GM12878 (cell line): Measurements from ENCODE around the gene NTN3. TPM values are rescaled to one million over a fixed set of nuclear protein-coding genes. Genes with fewer than 3 reads are reported as not detected.

ENCODE experiments used
- ATAC-seq: fragments of 200-7000 bp; cut with Tn5 transposase; 3 replicates; pipeline ENCODE4 v1.9.1; 2020; ENCODE audit warnings: mild to moderate bottlenecking, moderate library complexity
- BruUV-seq: library from RNA; stranded (reverse); fragments of 400-500 nt; replicated peaks from 2 replicates; lab custom pipeline; 2021; lab: Mats Ljungman, UMichigan
- CTCF ChIA-PET: fragments of 300-600 bp; sonication (Branson Sonifier 250); formaldehyde crosslinking; extraction: SDS; loops from one replicate; lab custom pipeline; 2021; ENCODE audit warnings: inconsistent platforms; lab: Yijun Ruan, JAX
- POLR2A ChIA-PET: fragments of 350-600 bp; formaldehyde crosslinking; extraction: SDS; loops from one replicate; lab custom pipeline; 2021; ENCODE audit warnings: inconsistent platforms; lab: Charles Lee
- RAD21 ChIA-PET: fragments of 300-600 bp; sonication (Branson Sonifier 250); formaldehyde crosslinking; loops from one replicate; lab custom pipeline; 2023; ENCODE audit warnings: antibody characterized with exemption; ENCODE audit not compliant: unreplicated experiment; lab: Charles Lee
- SMC1A ChIA-PET: fragments of 300-600 bp; sonication (Branson Sonifier 250); formaldehyde crosslinking; loops from one replicate; lab custom pipeline; 2023; ENCODE audit not compliant: unreplicated experiment, uncharacterized antibody; lab: Charles Lee
- DNase-seq: peaks from one replicate; pipeline ENCODE4 v3.0.0-alpha.2; 2011; ENCODE audit warnings: low read depth, low spot score
- FAIRE-seq: peaks from 3 replicates; lab custom pipeline; 2011; peaks lifted over from hg19 to GRCh38; lab: Jason Lieb, UNC
- H2AFZ ChIP-seq: 2 replicates; pipeline ENCODE4 v1.6.0; 2011; ENCODE audit warnings: low read depth, low read length, control low read depth; ENCODE audit not compliant: control insufficient read depth
- H3K27ac ChIP-seq: 2 replicates; pipeline ENCODE4 v1.5.1; 2011; ENCODE audit warnings: control low read depth; ENCODE audit not compliant: control insufficient read depth, insufficient read depth
- H3K27me3 ChIP-seq, 2 experiments: replicated peaks in 1 of 2; 2 replicates each; pipeline versions ENCODE4 v1.6.0 to v1.6.1; 2011; ENCODE audit warnings: low read length in 1 of 2; ENCODE audit not compliant: control insufficient read depth in 2 of 2, insufficient read depth in 2 of 2
- H3K36me3 ChIP-seq, 2 experiments: 2 replicates each; pipeline ENCODE4 v1.5.1; 2011; ENCODE audit warnings: low read length in 1 of 2; ENCODE audit not compliant: control insufficient read depth in 2 of 2, insufficient read depth in 2 of 2
- H3K4me1 ChIP-seq: 2 replicates; pipeline ENCODE4 v1.6.1; 2011; ENCODE audit warnings: mild to moderate bottlenecking, low read length, moderate library complexity, mixed read lengths; ENCODE audit not compliant: control insufficient read depth, insufficient read depth
- H3K4me2 ChIP-seq: 2 replicates; pipeline ENCODE4 v1.6.0; 2011; ENCODE audit warnings: control low read depth; ENCODE audit not compliant: control insufficient read depth, insufficient read depth
- H3K4me3 ChIP-seq: fragments of 200-600 bp; sonication (generic); 2 replicates; pipeline ENCODE4 v1.5.1; 2016
- H3K79me2 ChIP-seq: 2 replicates; pipeline ENCODE4 v1.6.0; 2011; ENCODE audit warnings: low read length; ENCODE audit not compliant: control insufficient read depth, insufficient read depth
- H3K9ac ChIP-seq: 2 replicates; pipeline ENCODE4 v1.8.0; 2011; ENCODE audit warnings: low read length, control low read depth, mixed read lengths; ENCODE audit not compliant: control insufficient read depth, insufficient read depth
- H3K9me3 ChIP-seq: replicated peaks from 3 replicates; pipeline ENCODE4 v1.5.1; 2011; ENCODE audit warnings: mild to moderate bottlenecking, low read length; ENCODE audit not compliant: control insufficient read depth, insufficient read depth
- H4K20me1 ChIP-seq: 2 replicates; pipeline ENCODE4 v1.6.0; 2011; ENCODE audit not compliant: control insufficient read depth, insufficient read depth
- ASH2L ChIP-seq: fragments of 300-600, 200-600 bp; sonication (generic); IDR thresholded peaks from 2 replicates; pipeline ENCODE4 v1.6.1; 2017; ENCODE audit warnings: low read depth, mild to moderate bottlenecking, borderline replicate concordance
- FOS ChIP-seq: IDR thresholded peaks from 3 replicates; pipeline ENCODE4 v1.6.1; 2011; ENCODE audit warnings: borderline replicate concordance; ENCODE audit not compliant: insufficient read length; ENCODE audit errors: extremely low read depth
- IKZF2 ChIP-seq, 2 experiments: fragments of 450-650 bp; IDR thresholded peaks; 2 replicates each; pipeline ENCODE4 v1.6.1; 2017; ENCODE audit warnings: mild to moderate bottlenecking in 2 of 2, moderate library complexity in 2 of 2
- KLF5 ChIP-seq: fragments of 450-650 bp; IDR thresholded peaks from 2 replicates; pipeline ENCODE4 v1.6.1; 2014; ENCODE audit warnings: mild to moderate bottlenecking; ENCODE audit not compliant: partially characterized antibody
- NFYB ChIP-seq: IDR thresholded peaks from 2 replicates; pipeline ENCODE4 v1.6.1; 2011; ENCODE audit warnings: low read depth, mild to moderate bottlenecking, low read length, improper control_type of control experiment, moderate library complexity; ENCODE audit not compliant: insufficient read depth
- PAX8 ChIP-seq: fragments of 450-650 bp; IDR thresholded peaks from 2 replicates; pipeline ENCODE4 v1.6.1; 2017; ENCODE audit warnings: mild to moderate bottlenecking, moderate library complexity
- RCOR1 ChIP-seq: conservative IDR thresholded peaks from 2 replicates; pipeline ENCODE4 v1.6.1; 2012; ENCODE audit warnings: low read depth, low read length, improper control_type of control experiment
- SIN3A ChIP-seq: IDR thresholded peaks from 2 replicates; pipeline ENCODE4 v1.6.1; 2012; ENCODE audit warnings: low read depth, low read length, improper control_type of control experiment
- STAT3 ChIP-seq: IDR thresholded peaks from 2 replicates; pipeline ENCODE4 v1.6.1; 2011; ENCODE audit warnings: low read depth, low read length, improper control_type of control experiment
- WGBS: methylation state at CpG from one replicate; pipeline ENCODE4 v1.1.6; 2016; ENCODE audit warnings: low lambda C conversion rate; ENCODE audit not compliant: insufficient replicate concordance, insufficient coverage; ENCODE audit errors: missing lambda C conversion rate; 5-methylcytosine and 5-hydroxymethylcytosine counted together
- in situ Hi-C: fragments of 300-500 bp; cut with MboI; formaldehyde crosslinking; loops from 9 replicates; pipeline ENCODE4 v1.14.3; 2018; ENCODE audit warnings: mixed read lengths
- intact Hi-C: fragments of 100-400 bp; cut with micrococcal nuclease; formaldehyde crosslinking; loops from one replicate; pipeline ENCODE4 v1.14.2; 2022; ENCODE audit not compliant: unreplicated experiment
- polyA plus RNA-seq, 11 experiments: library from polyadenylated mRNA; depleted of rRNA in 4 of 11; unstranded in 6 of 11; stranded (reverse) in 5 of 11; fragments of >200 nt; fragmentation: Nextera tagmentation in 4 of 11; fragmentation: Illumina TruSeq in 1 of 11; extraction: Ambion mirVana in 4 of 11; extraction: Trizol in 1 of 11; gene quantifications; 1 replicate in 1 of 11; 2 replicates in 10 of 11; pipeline versions ENCODE4 v1.2.1 to v1.2.3, GENCODE V29; 2011 to 2016; ENCODE audit warnings: inconsistent platforms in 2 of 11, missing spikeins in 2 of 11, low read depth in 1 of 11
- total RNA-seq, 4 experiments: library from RNA; depleted of rRNA in 3 of 4; stranded (reverse); fragments of >200 nt in 3 of 4; fragmentation: Illumina TruSeq in 1 of 4; extraction: Trizol in 1 of 4; gene quantifications; 2 replicates each; pipeline versions ENCODE4 v1.2.1 to v1.2.3, GENCODE V29; 2013 to 2021
- TF ChIP-seq, protein P1 (sequence below): fragments of 450-650 bp; conservative IDR thresholded peaks from 2 replicates; pipeline ENCODE4 v1.6.1; 2017; ENCODE audit warnings: mild to moderate bottlenecking, moderate library complexity
- TF ChIP-seq, protein P2 (sequence below): IDR thresholded peaks from 2 replicates; pipeline ENCODE4 v1.6.1; 2011; ENCODE audit warnings: borderline replicate concordance, low read depth, mild to moderate bottlenecking, moderate library complexity, low read length; ENCODE audit not compliant: insufficient read depth, poor library complexity, severe bottlenecking
- TF ChIP-seq, protein P3 (sequence below): fragments of 450-650 bp; IDR thresholded peaks from 2 replicates; pipeline ENCODE4 v1.6.1; 2018; ENCODE audit warnings: mild to moderate bottlenecking, low read depth, moderate library complexity; ENCODE audit not compliant: partially characterized antibody
- TF ChIP-seq, protein P4 (sequence below): fragments of 450-650 bp; IDR thresholded peaks from 2 replicates; pipeline ENCODE4 v1.6.1; 2017; ENCODE audit warnings: antibody characterized with exemption, mild to moderate bottlenecking, moderate library complexity

The NTN3 gene
- total and polyA plus RNA-seq, 10 of the 15 experiments (the other 5 are each of a cell fraction or from before 2014, with no cell fraction given): 0.04 TPM; not detected in 9

DNA sequence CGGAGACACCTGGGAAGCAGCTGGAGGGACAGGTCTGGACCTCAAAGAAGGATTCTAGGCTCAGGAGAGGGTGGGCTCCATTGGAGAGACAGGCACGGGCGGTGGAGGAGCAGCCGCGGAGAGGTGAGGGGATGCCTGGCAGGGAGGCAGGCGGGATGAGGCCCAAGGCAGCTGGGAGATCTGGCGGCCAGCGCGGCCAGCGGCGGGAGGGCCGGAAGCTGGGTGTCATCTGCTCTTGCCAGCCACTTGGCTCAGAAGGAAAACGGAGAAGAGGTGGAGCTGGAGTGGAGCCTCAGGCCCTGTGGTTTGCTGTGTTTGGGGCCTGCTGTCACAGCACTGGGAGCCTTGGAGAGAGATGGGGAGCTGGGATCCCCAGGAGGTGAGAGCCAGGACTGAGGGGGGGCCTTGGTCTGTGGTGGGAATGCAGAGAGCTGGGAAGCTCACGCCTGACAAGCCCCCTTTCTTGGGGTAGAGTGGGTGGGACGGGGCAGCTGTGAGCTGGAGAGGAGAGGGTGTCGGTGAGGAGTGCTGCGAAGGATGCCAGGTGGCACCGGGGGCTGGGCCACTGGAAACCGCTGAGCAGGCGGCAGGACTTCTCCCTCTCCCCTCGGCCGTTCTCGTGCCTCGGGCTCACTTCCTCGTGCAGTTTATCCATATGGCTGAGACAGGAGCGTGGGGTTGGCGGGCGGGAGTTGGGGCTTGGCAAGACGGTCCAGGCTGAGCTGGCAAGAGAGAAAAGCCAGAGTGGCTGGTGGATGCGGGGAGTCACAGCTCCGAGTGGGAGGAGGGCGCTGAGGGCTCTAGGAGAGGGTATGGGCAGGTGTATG, 11.8 kb downstream of the NTN3 start:
- H3K36me3 ChIP-seq: no peaks in the 10 kb centered on the region
- H3K4me3 ChIP-seq: no peak overlapping the region
- no peak overlapping the region for H3K4me2 ChIP-seq
- no peak for ATAC-seq
- H3K79me2 ChIP-seq: no peaks in the 10 kb centered on the region
- intact Hi-C loops: no loop called here
- H3K27ac ChIP-seq: no peak overlapping the region
- POLR2A ChIA-PET: interaction anchor here (1.2 kb wide), 1 partner anchor 53 kb away, joined by 3 read pairs; the partner anchor contains the start of gene CCNF
- DNase-seq: no peak
- H2AFZ ChIP-seq: no peak overlapping the region
- H3K27me3 ChIP-seq: no peaks in the 10 kb centered on the region
- 77% methylated on average over 32 of the region's 32 CpGs for WGBS
- SMC1A ChIA-PET: no interaction called here
- in situ Hi-C loops: no loop called here
- H4K20me1 ChIP-seq: no peaks in the 10 kb centered on the region
- H3K9ac ChIP-seq: no peak overlapping the region
- no TSS peak for BruUV-seq
- H3K9me3 ChIP-seq: no peaks in the 10 kb centered on the region
- H3K4me1 ChIP-seq: peaks cover 15% of the 10 kb centered on the region
- RAD21 ChIA-PET: no interaction called here
- no peak for FAIRE-seq
- CTCF ChIA-PET: interaction anchor here (1.5 kb wide), 1 partner anchor 14 kb away, joined by 4 read pairs; no protein-coding TSS in a partner anchor
- TF ChIP-seq PAX8: no peak
- TF ChIP-seq, protein P1, sequence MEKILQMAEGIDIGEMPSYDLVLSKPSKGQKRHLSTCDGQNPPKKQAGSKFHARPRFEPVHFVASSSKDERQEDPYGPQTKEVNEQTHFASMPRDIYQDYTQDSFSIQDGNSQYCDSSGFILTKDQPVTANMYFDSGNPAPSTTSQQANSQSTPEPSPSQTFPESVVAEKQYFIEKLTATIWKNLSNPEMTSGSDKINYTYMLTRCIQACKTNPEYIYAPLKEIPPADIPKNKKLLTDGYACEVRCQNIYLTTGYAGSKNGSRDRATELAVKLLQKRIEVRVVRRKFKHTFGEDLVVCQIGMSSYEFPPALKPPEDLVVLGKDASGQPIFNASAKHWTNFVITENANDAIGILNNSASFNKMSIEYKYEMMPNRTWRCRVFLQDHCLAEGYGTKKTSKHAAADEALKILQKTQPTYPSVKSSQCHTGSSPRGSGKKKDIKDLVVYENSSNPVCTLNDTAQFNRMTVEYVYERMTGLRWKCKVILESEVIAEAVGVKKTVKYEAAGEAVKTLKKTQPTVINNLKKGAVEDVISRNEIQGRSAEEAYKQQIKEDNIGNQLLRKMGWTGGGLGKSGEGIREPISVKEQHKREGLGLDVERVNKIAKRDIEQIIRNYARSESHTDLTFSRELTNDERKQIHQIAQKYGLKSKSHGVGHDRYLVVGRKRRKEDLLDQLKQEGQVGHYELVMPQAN: no peak
- no peak for TF ChIP-seq KLF5
- TF ChIP-seq, protein P2, sequence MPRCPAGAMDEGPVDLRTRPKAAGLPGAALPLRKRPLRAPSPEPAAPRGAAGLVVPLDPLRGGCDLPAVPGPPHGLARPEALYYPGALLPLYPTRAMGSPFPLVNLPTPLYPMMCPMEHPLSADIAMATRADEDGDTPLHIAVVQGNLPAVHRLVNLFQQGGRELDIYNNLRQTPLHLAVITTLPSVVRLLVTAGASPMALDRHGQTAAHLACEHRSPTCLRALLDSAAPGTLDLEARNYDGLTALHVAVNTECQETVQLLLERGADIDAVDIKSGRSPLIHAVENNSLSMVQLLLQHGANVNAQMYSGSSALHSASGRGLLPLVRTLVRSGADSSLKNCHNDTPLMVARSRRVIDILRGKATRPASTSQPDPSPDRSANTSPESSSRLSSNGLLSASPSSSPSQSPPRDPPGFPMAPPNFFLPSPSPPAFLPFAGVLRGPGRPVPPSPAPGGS: no peak
- TF ChIP-seq FOS: no peak
- TF ChIP-seq STAT3: no peak
- no peak for TF ChIP-seq ASH2L
- TF ChIP-seq SIN3A: no peak
- TF ChIP-seq NFYB: no peak
- no peak for TF ChIP-seq IKZF2 (IDR thresholded peaks at IDR 0.05)
- no peak for TF ChIP-seq RCOR1
- TF ChIP-seq, protein P3, sequence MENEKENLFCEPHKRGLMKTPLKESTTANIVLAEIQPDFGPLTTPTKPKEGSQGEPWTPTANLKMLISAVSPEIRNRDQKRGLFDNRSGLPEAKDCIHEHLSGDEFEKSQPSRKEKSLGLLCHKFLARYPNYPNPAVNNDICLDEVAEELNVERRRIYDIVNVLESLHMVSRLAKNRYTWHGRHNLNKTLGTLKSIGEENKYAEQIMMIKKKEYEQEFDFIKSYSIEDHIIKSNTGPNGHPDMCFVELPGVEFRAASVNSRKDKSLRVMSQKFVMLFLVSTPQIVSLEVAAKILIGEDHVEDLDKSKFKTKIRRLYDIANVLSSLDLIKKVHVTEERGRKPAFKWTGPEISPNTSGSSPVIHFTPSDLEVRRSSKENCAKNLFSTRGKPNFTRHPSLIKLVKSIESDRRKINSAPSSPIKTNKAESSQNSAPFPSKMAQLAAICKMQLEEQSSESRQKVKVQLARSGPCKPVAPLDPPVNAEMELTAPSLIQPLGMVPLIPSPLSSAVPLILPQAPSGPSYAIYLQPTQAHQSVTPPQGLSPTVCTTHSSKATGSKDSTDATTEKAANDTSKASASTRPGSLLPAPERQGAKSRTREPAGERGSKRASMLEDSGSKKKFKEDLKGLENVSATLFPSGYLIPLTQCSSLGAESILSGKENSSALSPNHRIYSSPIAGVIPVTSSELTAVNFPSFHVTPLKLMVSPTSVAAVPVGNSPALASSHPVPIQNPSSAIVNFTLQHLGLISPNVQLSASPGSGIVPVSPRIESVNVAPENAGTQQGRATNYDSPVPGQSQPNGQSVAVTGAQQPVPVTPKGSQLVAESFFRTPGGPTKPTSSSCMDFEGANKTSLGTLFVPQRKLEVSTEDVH: no peak
- TF ChIP-seq, protein P4, sequence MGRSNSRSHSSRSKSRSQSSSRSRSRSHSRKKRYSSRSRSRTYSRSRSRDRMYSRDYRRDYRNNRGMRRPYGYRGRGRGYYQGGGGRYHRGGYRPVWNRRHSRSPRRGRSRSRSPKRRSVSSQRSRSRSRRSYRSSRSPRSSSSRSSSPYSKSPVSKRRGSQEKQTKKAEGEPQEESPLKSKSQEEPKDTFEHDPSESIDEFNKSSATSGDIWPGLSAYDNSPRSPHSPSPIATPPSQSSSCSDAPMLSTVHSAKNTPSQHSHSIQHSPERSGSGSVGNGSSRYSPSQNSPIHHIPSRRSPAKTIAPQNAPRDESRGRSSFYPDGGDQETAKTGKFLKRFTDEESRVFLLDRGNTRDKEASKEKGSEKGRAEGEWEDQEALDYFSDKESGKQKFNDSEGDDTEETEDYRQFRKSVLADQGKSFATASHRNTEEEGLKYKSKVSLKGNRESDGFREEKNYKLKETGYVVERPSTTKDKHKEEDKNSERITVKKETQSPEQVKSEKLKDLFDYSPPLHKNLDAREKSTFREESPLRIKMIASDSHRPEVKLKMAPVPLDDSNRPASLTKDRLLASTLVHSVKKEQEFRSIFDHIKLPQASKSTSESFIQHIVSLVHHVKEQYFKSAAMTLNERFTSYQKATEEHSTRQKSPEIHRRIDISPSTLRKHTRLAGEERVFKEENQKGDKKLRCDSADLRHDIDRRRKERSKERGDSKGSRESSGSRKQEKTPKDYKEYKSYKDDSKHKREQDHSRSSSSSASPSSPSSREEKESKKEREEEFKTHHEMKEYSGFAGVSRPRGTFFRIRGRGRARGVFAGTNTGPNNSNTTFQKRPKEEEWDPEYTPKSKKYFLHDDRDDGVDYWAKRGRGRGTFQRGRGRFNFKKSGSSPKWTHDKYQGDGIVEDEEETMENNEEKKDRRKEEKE: no peak
